Measurements from ENCODE around the gene RACGAP1.

RACGAP1 gene

GRCh38 chr12:49967042-49967776 is 58.1 kb downstream of the RACGAP1 start:
- peak; percentile 97 for DNase-seq

GRCh38 chr12:49966511-49967041 is 58.7 kb downstream of the RACGAP1 start:
- no peak for DNase-seq

- DNase-seq: no peak
Observed at GRCh38 chr12:49965836-49966235, 59.5 kb downstream of the RACGAP1 start.

GRCh38 chr12:49964849-49965624 is 60.3 kb downstream of the RACGAP1 start:
- DNase-seq: no peak

GRCh38 chr12:49963976-49964815 is 61.1 kb downstream of the RACGAP1 start:
- DNase-seq: no peak

- peak; percentile 99 for DNase-seq
Observed at GRCh38 chr12:49962861-49963765, 62.2 kb downstream of the RACGAP1 start.

- no peak for DNase-seq
Observed at GRCh38 chr12:49961993-49962764, 63.1 kb downstream of the RACGAP1 start.

- DNase-seq: no peak
Observed at GRCh38 chr12:49961111-49961922, 64.0 kb downstream of the RACGAP1 start, which contains the start of gene AQP5. Gene AQP5, plus strand, starts transcription at chr12:49961872. Its CDS starts 146 bp downstream, at chr12:49962018.

GRCh38 chr12:49960474-49961110 is 64.7 kb downstream of the RACGAP1 start:
- no peak for DNase-seq

- peak; percentile 83 for DNase-seq
Observed at GRCh38 chr12:49959685-49960473, 65.4 kb downstream of the RACGAP1 start.

GRCh38 chr12:49957570-49957967 is 67.7 kb downstream of the RACGAP1 start:
- no peak for DNase-seq

GRCh38 chr12:49956663-49957569 is 68.4 kb downstream of the RACGAP1 start:
- no peak for DNase-seq

- DNase-seq: no peak
Observed at GRCh38 chr12:49955899-49956662, 69.2 kb downstream of the RACGAP1 start.

GRCh38 chr12:49954863-49955830 is 70.1 kb downstream of the RACGAP1 start:
- no peak for DNase-seq
